Osteocyte (in vitro differentiated cells): ENCODE results near the gene CPEB3. TPM values are rescaled to one million over a fixed set of nuclear protein-coding genes. Genes with fewer than 3 reads are reported as not detected.

Experiments
- DNase-seq: peaks from one replicate; pipeline ENCODE4 v3.0.0; 2021; ENCODE audit warnings: mixed read lengths; ENCODE audit not compliant: unreplicated experiment; ENCODE audit errors: extremely low spot score
- H3K27ac Mint-ChIP-seq: one replicate; pipeline ENCODE4 v1.8.0; 2021; ENCODE audit warnings: mild to moderate bottlenecking, mixed read lengths; ENCODE audit not compliant: unreplicated experiment
- H3K27me3 Mint-ChIP-seq: one replicate; pipeline ENCODE4 v1.8.0; 2021; ENCODE audit warnings: mixed read lengths; ENCODE audit not compliant: unreplicated experiment
- H3K36me3 Mint-ChIP-seq: one replicate; pipeline ENCODE4 v1.8.0; 2021; ENCODE audit warnings: mixed read lengths; ENCODE audit not compliant: unreplicated experiment
- H3K4me1 Mint-ChIP-seq: one replicate; pipeline ENCODE4 v1.8.0; 2021; ENCODE audit warnings: mixed read lengths; ENCODE audit not compliant: unreplicated experiment
- H3K4me3 Mint-ChIP-seq: one replicate; pipeline ENCODE4 v1.8.0; 2021; ENCODE audit warnings: mild to moderate bottlenecking, moderate library complexity, mixed read lengths; ENCODE audit not compliant: unreplicated experiment
- H3K9me3 Mint-ChIP-seq: one replicate; pipeline ENCODE4 v1.8.0; 2021; ENCODE audit warnings: mixed read lengths; ENCODE audit not compliant: unreplicated experiment
- CTCF ChIP-seq: fragments of 200-600 bp; sonication (generic); IDR thresholded peaks from 2 replicates; pipeline ENCODE4 v1.5.0; 2021; ENCODE audit warnings: antibody characterized with exemption, mild to moderate bottlenecking, moderate library complexity
- total RNA-seq: library from RNA; stranded (reverse); gene quantifications from 2 replicates; pipeline ENCODE4 v1.2.1, GENCODE V29; 2021

The CPEB3 gene
- total RNA-seq, 1 donor from 2014 or later: 2.0 TPM

DNA sequence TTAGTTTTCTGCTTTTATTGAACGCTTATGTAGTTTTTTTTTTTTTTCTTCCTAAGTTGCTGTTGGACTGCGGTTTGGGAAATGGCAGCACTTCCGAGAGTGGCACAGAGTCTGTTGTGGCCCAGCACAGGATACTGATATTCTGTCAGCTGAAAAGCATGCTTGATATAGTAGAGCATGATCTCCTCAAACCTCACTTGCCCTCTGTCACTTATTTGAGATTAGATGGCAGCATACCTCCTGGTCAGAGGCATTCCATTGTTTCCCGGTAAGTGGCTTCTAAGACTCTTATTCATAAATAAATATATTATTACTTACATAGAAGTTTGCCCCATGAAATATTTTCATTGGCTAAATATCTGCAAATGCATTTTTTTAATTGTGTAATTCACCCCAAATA, 266.2 kb downstream of the CPEB3 start:
- Mint-ChIP-seq H3K9me3 (no peaks in the 10 kb centered on the region), H3K27ac (no peak overlapping the region), H3K27me3 (no peaks in the 10 kb centered on the region), H3K4me1 (no peaks in the 10 kb centered on the region), H3K4me3 (no peak overlapping the region), H3K36me3 (peaks cover 35% of the 10 kb centered on the region)
- TF ChIP-seq CTCF: no peak
- DNase-seq: no peak

DNA sequence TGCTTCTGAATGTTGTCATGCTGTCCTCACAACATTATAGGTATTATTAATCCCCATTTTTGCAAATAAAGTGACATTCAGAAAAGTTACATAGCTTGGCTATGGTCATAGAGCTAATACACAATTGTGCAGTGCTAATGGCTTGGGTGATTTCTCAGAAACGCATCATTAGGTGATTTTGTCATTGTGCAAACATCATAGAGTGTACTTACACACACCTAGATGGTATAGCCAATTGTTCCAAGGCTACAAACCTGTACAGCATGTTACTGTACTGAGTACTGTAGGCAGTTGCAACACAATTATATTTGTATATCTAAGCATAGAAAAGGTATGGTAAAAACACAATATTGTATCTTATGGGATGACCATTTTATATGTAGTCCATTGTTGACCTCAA, 276.3 kb downstream of the CPEB3 start:
- TF ChIP-seq CTCF: no peak
- Mint-ChIP-seq H3K9me3 (no peaks in the 10 kb centered on the region), H3K27me3 (no peaks in the 10 kb centered on the region), H3K4me1 (no peaks in the 10 kb centered on the region), H3K36me3 (peaks cover 53% of the 10 kb centered on the region), H3K4me3 (no peak overlapping the region), H3K27ac (no peak overlapping the region)
- DNase-seq: no peak

- Mint-ChIP-seq H3K4me3 (no peak overlapping the region), H3K36me3 (peaks cover 42% of the 10 kb centered on the region), H3K9me3 (no peaks in the 10 kb centered on the region), H3K27ac (no peak overlapping the region), H3K4me1 (no peaks in the 10 kb centered on the region), H3K27me3 (no peaks in the 10 kb centered on the region)
- no peak for DNase-seq
- no peak for TF ChIP-seq CTCF
Measured at GRCh38 chr10:92011560-92012214, 279.2 kb downstream of the CPEB3 start.

DNA sequence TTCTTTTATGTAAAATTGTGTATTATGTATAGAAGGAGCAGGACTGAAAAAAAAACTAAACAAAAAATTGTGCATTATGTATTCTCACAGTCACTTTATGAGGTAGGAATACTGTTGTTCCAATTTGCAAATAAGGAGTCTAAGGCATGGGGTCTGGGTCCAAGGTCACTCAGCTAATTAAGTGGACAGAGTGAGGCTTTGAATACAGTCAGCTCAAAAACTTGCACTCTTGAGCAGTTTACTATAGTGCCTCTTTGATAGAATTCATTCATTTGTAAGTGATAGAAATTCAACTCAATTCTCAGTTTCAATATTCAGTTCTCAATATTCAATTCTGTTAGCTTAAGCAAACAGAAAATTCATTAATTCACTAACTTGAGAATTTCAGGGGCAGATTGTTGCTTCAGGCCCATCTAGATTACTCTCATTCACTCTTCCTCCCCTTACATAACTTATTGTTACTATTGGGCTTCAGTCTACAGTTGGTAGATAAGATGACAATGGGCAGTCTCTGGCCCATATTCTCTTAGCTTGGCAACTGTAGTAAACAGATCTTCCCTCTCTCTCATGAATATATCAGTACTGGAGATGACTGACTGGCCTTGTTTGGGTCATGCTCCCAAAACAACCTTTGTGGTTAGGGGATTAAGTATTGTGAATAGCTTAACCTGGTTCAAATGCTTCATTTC, 280.7 kb downstream of the CPEB3 start:
- H3K36me3 Mint-ChIP-seq: peaks cover 43% of the 10 kb centered on the region
- no peak for DNase-seq
- H3K4me3 Mint-ChIP-seq: no peak overlapping the region
- no peaks in the 10 kb centered on the region for H3K9me3 Mint-ChIP-seq
- H3K4me1 Mint-ChIP-seq: no peaks in the 10 kb centered on the region
- H3K27me3 Mint-ChIP-seq: no peaks in the 10 kb centered on the region
- TF ChIP-seq CTCF: no peak
- H3K27ac Mint-ChIP-seq: no peak overlapping the region

DNA sequence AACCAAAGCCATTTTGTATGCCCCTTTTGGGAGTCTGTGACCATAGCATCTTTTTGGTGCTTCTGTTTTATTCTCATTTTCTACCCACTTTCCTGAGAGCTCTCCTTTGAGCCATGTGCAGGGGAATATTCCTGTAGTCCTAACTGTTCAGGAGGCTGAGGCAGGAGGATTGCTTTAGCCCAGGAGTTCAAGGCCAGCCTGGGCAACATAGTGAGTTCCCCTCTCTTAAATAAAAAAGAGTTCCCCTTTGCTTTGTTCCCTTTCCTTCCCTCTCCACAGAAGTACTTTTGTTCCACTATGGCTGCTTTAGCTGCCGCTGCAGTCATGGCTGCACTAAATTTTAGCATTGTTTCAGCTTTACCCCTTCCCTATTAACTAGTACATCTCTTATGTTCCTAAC, 281.4 kb downstream of the CPEB3 start:
- Mint-ChIP-seq H3K9me3 (peaks cover 5% of the 10 kb centered on the region), H3K27me3 (no peaks in the 10 kb centered on the region), H3K4me1 (no peaks in the 10 kb centered on the region), H3K36me3 (peaks cover 49% of the 10 kb centered on the region), H3K4me3 (no peak overlapping the region), H3K27ac (no peak overlapping the region)
- no peak for TF ChIP-seq CTCF
- DNase-seq: no peak
